Measurements from ENCODE around the gene DGKI.
"Not testable (repeated sequence)": the region's sequence is repeated elsewhere in the genome, so short reads cannot be mapped to it uniquely, and the experiment has no call there.

DGKI gene

DNA sequence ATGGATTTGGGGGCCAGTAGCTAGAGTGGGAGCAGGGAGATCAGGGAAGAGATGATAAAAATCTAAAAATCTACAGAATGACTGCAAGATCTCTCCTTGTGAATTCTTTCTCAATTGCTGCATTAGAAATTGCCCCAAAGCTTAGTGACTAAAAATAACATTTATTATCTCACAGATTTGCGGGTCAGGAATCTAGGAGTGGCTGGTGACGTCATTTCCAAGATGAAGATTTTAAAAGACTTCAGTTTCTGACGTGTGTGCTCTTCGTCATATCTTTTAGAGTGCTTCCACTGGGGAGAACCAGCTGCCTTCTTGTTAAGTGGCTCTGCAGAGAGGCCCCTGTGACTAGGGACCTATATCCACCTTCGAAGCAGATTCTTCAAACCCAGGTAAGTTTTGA, 112.6 kb downstream of the DGKI start:
- no peak for DNase-seq (ENCODE audit: low spot score)

DNA sequence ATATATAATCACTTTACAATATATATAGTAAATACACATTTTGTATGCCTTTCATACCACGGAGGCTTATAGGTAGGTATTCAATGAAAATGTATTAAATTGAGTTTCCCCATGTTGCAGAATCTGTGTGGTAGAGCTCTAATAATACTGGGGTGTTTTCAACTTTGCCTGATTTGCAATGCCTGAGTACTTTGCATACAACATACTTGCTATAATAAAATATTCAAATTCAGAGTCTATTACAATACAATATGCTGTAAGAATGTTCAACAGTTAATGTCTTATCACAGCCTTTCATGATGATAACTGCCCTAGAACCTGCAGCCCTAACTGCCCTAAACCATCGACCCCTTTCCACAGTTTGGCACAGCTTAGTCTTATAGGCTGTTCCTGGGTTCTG, 114.6 kb downstream of the DGKI start:
- DNase-seq (ENCODE audit: low spot score), result no peak

DNA sequence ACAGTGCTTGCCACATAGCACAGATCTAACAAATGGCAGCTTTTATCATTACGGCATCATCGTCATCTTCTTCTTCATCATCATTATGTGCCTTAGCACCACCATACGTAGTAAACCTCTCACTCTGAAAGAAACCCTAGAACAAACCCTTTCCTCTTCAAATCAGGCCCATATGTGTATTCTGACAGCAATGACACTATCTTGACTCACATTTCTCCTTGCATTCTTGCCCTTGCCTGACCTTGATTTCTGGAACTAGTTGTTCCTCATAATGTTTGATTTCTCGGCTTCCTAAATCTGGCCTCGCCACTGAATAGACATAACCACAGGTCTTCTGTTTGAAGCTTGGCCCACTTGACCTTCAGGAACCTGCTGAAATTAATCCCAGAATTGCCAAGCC, 115.3 kb downstream of the DGKI start:
- DNase-seq (ENCODE audit: low spot score), result no peak

DNA sequence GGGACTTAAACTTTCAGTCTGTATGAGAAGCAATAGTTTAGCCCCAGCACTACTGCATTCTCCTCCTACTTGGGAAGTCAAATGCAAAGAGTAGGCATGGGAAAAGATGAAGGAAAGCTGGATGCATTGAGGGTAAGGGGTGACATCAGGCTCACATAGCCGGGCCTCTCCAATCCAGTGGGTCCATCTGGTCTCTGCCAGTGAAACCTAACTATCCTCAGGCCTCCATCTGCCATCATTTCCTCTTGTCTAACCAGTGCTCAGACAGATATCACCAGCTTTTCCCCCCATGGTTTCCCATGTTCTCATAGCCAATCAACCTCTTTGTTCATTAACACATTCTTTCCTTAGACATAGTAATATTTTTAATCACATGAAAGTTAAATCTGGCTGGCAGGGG, 118.3 kb downstream of the DGKI start:
- no peak for DNase-seq (ENCODE audit: low spot score)

DNA sequence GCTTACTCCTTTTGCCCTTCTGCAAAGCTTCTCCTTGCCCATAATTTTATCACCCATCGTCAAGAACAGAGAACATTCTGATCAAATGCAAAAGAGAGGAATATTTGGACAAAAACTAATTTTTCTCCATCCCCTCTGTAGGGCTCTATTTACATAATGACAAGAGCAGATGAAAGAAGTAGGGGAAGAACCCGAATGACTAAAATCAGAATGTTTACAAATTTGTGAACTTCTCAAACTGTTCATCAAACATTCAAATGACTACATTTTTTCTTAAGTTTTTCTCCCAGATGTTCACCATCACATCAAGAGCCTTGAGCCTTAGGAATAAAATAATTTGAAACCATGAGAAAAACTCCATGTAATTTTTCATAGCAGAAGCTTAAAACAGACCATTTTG, 119.4 kb downstream of the DGKI start:
- no peak for DNase-seq (ENCODE audit: low spot score)

DNA sequence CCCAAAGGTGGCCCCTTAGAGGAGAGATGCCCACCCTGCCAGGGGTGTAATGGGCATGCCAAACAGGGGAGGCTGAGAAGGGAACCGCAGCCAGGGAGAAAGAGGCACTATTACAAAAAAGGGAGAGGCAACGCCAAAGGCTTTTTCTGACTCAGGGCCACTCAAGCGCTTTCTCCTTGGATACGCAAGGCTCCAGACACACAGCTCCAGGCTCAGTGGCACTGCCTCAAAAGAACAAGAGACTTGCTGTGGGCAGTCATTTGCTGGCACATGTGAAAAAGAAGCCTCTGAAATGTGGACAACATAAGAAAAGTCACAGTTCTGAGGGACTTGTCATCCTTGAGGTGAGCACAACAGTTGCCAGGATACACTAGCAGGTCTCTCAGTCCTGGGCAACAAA, 128.4 kb downstream of the DGKI start:
- no peak for DNase-seq (ENCODE audit: low spot score)

DNA sequence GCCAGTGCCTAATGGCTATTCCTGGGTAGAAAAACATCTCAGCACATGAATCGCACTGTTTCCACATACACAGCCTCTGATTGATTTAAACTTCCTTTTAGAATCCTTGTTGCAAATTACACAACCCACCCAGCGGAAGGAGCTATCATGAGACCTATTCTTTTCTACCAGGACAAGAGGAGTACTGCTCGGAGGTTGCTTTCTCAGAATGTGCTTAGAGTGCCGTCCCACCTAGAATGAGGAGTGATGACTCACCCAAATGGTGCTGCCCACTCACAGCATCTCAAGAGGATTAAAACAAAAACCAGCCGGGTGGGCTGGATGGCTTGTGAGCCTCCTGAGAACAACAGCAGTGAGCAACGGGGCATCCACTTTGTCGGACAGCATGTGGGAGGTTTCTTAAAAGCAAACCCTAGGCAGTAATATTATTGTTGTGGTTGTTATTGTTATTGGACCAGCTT, 128.9 kb downstream of the DGKI start:
- no peak for DNase-seq (ENCODE audit: low spot score)

DNA sequence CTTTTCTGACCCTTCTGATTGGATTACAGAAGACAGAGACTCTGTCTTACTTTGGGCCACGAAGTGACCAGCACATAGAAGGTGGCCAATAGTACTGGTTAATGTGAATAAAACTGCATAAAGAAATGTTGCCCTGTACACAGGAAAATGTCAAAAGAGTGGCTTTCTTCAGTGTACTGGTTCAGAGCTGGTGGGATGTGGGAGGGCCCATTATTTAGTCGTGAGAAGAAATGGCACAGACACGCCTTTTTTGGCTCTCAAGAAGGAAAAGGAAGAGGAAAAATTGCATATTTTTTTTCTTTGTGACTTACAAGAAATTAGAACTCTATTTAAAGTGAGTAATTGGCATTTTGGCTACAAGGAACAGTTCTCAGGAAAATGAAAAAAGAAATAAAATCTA, 129.7 kb downstream of the DGKI start:
- DNase-seq (ENCODE audit: low spot score), result no peak

DNA sequence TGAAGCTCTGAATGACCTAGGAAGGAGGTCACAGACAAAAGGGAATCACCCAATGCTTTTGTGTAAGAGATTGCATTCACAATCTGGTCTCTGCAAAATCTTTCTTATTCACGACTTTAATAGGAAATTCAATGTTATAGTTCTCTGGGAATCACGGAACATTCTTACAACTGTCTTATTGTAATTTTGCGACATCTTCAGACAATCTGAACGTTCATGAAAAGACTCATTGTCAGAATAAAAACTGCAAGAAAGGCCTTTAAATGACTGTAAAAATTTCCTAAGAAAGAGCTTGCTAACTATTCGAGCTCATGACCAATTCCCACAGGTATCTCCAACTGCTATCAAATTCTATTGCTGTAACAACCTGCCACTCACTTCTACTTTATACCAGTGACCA, 130.7 kb downstream of the DGKI start:
- no peak for DNase-seq (ENCODE audit: low spot score)

DNA sequence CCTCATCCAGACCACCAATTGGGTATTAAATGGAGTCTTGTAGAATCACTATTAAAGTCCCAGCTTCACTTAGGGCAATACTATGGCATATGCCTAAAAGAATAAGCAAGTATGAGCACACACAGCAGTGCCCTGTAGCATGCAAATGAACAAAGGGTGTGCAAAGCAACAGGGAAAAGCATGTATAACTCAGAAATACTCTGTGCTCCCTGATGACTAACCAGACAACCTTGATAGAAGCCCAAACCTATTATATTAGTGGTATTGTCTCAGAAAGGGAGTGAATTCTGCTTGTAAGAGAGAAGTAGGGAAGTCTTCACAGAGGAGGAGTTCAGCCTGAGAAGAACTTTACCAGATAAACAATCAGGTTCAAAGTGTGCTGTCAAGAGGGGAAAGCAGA, 131.2 kb downstream of the DGKI start:
- DNase-seq (ENCODE audit: low spot score), result no peak

DNA sequence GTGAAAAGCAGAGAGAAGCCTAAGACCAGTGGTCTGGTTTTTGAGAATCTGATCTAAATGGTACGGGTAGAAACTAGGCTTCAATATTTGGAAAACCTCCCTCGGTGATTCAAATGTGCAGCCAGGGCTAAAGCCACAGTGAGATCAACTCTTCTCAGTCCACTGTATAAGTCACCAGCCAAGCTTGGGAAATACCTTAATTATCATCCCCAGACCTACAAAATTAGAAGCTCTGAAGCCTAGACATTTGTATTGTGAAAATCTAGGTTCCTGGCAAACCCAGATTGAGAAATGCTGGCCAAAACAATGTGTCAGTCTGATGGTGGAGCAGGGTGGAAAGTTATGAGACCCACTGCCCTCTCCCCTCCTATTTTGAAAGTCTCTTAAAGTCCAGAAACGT, 131.7 kb downstream of the DGKI start:
- DNase-seq (ENCODE audit: low spot score), result no peak

DNA sequence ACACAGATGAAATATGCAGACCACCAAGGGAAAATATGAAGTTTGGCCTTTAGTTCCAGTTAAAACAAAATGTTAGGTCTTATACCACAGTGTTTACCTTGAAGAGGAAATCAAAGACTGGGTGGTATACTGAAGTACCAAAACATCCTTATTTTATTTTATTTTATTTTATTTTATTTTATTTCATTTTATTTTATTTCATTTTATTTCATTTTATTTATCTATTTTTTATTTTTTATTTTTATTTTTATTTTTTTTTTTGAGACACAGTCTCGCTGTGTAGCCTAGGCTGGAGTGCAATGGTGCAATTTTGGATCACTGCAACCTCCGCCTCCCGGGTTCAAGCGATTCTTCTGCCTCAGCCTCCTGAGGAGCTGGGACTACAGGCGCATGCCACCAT, 140.4 kb downstream of the DGKI start:
- not testable (repeated sequence) for DNase-seq (ENCODE audit: low spot score)

DNA sequence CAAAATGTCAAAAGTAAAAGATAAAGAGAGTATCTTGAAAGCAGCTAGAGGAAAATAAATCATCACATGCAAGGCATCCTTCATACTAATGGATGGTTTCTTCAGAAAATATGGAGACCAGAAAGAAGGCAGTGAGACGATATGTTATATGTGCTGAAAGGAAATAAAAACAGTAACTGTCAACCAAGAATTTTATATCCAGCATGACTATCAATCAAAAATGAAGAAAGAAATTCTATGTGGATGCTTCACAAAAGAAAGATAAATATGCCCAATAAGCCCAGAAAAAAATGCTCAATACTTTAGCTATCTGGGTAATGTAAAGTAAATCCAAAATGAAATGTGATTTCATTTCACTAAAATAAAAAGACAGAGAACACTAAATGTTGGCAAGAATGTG, 142.1 kb downstream of the DGKI start:
- DNase-seq (ENCODE audit: low spot score), result no peak

DNA sequence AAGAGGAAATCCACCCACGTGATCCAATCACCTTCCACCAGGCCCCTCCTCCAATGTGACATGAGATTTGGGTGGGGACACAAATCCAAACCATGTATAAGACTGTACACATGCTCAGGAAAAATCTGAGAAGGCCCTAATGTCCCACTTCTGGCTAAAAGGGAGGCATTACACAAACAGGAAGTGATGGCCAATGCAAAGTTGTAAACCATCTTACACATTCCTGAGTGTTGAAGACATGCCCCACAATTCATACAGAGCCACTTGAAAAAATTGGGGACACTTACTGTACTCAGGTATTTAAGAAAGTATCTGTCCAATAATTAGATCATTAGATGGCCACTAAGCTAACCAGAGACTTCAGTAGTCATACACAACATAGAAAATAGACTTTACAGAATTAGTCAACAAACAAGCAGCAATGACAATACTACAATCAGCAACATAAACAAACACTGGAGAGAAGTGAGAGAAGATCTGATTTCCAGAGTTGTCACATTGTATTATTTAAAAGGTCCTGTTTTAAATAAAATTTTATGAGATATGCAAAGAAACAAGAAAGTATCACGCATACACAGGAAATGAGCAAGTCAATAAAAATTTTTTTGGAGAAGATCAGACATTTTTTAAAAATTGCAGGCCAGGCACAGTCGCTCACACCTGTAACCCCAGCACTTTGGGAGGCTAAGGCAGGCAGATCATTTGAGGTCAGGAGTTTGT, 143.3 kb downstream of the DGKI start:
- no peak for DNase-seq (ENCODE audit: low spot score)

DNA sequence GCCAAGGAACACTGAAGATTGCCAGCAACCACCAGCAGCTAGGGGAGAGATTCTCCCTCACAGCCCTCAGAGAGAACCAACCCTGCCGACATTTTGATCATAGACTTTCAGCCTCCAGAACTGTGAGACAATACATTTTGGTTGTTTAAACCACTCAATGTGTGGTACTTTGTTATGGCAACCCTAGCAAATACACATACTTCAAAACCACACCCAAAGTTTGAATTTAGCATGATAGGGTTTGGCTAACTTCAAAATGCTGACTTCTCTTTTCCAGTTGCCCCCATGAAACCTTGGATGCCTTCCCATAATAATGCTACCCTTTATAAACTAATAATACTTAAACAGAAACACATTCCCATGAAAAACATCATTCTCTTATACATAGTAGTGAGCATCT, 149.8 kb downstream of the DGKI start:
- DNase-seq (ENCODE audit: low spot score), result no peak

DNA sequence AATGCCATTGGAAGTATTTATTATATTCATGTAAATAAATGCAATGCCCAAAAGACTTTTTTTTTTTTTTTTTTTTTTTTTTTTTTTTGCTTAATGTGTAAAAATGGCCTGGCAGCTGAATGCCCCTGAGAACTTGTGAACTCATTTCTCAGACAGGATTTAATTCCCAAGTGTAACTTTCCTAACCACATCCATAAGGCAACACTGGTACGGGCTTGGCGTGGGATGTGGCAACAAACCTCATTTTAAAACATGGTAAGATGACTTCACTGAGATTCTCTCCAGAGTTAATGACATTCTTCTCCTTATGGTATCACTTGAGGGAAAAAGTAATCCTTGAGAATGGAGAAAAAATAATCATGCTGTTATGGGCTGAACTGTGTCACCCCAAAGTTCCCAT, 150.4 kb downstream of the DGKI start:
- no peak for DNase-seq (ENCODE audit: low spot score)

DNA sequence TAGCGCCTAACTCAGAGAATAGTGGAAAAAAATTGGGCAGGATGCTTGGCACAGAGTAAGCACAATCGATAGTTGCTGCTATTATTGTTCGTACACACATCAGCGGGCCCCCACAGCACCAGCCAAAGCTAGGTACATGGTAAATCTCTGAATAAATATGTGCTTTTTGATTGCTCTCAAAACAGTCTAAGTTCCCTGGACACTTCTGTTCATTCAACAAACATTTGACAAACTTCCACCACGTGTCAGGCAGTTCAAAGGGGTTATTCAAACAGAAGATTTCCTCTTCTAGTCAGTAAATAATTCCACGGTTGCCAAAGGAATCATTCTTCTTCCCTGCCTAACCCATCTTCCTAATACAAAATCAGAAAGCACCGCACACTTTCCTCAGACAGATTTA, 150.8 kb downstream of the DGKI start:
- peak; percentile 8 for DNase-seq (ENCODE audit: low spot score)

DNA sequence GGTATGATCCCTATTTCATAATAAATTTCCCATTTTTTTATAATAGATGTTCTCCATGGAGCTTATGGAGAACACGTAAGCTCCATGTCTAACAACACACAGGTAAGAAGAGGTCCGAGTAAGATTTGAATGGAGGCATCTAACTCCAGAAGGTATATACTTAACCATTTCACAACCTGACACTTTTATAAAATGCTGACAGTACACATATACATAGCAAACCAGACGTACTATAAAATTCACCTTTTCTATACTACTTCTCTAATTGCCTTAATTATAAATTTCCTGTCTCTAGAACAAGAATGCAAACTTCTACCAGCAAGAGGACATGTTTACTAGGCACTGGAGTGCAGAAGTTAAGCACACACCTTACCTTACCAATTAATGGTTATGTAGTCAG, 151.3 kb downstream of the DGKI start:
- DNase-seq (ENCODE audit: low spot score), result no peak

DNA sequence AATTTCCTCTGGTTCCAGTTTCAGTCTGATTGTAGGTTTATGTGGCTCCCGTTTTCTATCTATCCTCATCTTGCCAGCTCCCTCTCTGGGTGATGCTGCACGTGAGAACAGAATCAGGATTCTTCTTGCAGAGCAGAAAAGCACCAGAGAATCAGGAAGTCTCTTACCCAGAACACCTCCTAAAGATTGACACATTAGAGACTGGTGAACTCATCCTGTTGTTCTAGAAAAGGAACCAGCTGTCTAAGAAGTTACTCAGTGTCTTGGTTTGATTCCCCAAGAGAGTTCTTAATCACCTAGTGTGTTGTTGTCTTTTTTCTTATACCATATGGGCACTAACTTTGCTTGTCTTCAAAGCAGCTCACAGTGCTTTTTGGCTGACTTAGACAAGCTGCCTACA, 152.4 kb downstream of the DGKI start:
- no peak for DNase-seq (ENCODE audit: low spot score)

DNA sequence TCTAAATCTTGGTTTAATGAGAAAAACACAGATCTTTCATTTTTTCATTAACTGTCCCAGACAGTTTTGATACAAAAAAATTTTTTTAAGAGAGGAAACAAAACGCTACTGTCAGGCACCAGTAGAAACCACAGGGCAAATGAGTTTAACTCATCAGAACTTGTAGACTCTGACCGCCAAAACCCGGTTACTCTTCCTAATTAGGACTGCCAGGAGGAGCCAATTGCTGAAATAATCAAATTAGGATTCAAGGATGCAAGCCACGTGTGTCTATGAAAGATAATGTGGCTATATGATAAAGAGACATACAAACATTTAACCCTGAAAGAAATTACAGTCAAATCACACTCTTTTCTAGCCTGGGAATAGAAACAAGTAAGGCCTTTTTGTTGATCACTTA, 154.4 kb downstream of the DGKI start:
- no peak for DNase-seq (ENCODE audit: low spot score)

DNA sequence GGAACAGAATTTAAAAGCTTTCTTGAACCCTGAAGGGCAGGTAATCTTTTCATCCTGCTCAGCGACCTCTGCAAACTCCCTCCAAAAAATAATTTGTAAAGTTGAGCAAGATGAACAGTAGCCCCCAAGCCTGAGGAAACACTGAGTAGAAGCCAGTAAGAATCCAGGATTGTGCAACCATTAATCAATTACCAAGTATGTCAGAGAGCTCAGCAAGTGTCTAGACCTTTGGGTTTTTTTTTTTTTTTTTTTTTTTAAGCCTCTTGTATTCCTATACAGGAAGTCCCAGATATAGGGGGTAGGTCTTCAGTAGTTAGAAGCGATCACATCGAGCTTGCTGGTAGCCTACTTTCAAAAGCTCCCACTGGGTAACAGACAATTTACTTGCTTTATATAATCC, 155.2 kb downstream of the DGKI start:
- DNase-seq (ENCODE audit: low spot score), result no peak

DNA sequence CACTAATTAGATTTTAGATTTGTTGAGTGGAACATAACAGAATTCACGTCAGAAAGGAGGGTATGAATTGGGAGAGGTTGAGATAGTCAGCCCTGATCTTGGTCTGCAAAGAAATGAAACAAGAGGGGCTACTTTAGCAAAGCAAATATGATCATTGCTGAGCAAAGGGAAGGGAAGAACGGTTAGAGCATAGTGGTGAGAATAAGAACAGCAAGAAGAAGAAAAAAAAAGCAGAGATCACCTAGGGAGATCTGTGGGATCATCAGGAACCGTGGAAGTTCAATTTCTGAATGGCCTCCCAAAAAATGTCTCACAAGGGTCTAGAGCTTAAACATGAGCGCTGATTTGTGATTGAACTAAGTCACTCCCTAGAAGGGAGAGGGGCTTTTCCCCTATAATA, 156.1 kb downstream of the DGKI start:
- DNase-seq (ENCODE audit: low spot score), result no peak

DNA sequence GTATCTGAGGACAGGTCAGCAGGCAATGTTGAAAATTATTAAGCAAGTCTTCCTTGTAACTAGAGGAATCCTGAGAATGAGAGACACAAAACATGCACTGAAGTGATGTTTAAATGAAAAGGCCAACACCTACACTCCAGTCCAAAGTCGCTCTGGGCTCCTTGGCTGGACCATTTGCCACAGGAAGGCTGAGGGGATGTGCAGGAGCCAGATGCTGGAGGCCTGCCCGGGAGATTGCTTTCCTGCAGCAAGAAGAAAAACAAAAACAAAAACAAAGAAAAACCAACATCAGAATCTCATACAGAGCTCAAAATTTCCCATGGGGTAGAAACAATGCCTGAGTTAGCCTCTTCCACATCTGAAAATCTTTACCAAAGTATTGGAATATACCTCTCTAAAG, 157.0 kb downstream of the DGKI start:
- no peak for DNase-seq (ENCODE audit: low spot score)

DNA sequence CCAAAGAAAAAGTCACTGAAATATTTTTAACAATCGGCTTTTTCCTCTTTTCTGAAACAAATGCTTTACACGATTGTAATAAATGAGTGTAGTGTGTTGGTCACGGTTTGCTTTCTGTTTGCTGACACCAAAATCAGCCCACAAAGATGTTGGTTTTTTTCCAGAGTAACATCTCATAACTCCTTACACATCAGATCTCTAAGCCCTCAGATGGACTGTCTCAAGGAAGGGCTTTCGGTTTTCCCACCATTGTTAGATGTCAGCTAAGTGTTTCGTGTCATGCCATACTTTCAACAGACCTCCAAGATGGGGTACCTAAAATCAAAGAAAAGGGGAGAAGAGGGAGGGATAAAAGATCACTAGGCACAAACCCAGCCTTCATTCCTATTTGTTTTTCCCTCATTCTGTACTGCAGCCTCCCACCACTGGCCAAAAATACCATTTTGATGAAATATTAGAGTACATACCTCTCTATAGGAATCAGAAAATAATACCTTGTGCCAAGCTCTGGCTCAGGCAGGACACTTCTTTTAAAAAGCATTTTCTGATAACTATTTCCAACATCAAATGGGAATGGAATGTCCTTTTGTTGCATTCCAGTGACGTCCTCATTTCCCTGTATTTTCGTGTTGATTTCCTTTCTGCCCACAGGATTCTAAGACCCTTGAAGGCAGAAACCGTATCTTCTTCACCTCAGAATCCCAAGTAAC, 159.1 kb downstream of the DGKI start:
- no peak for DNase-seq (ENCODE audit: low spot score)

Data from HuH-7.5 (cell line).